Bronchial epithelial cell (primary cell): ENCODE data around the gene SRSF2. TPM values are rescaled to one million over a fixed set of nuclear protein-coding genes. Genes with fewer than 3 reads are reported as not detected.
"Not testable (repeated sequence)": the region's sequence is repeated elsewhere in the genome, so short reads cannot be mapped to it uniquely, and the experiment has no call there.

Experiments
- DNase-seq: peaks from one replicate; pipeline ENCODE4 v3.0.0-alpha.2; 2010; ENCODE audit warnings: low read depth
- FAIRE-seq: peaks from 2 replicates; lab custom pipeline; 2011; peaks lifted over from hg19 to GRCh38; lab: Jason Lieb, UNC
- H3K27me3 ChIP-seq: 2 replicates; pipeline ENCODE4 v1.5.1; 2011; ENCODE audit warnings: low read length; ENCODE audit not compliant: control insufficient read depth, insufficient read depth
- H3K36me3 ChIP-seq: 2 replicates; pipeline ENCODE4 v1.5.1; 2011; ENCODE audit warnings: low read length; ENCODE audit not compliant: control insufficient read depth, insufficient read depth
- H3K4me3 ChIP-seq: 2 replicates; pipeline ENCODE4 v1.5.1; 2011; ENCODE audit warnings: mild to moderate bottlenecking, low read depth, low read length, control low read depth
- total RNA-seq: library from RNA; depleted of rRNA; stranded (reverse); fragments of >200 nt; gene quantifications from 2 replicates; pipeline ENCODE4 v1.2.1, GENCODE V29; 2014
- TF ChIP-seq, protein P1 (sequence below): IDR thresholded peaks from 2 replicates; pipeline ENCODE4 v1.5.1; 2011; ENCODE audit warnings: mild to moderate bottlenecking, moderate library complexity, low read length, control low read depth, inconsistent platforms; ENCODE audit not compliant: insufficient read depth, severe bottlenecking

Gene SRSF2
- total RNA-seq, 1 donor from 2014 or later, result 57.9 TPM

DNA sequence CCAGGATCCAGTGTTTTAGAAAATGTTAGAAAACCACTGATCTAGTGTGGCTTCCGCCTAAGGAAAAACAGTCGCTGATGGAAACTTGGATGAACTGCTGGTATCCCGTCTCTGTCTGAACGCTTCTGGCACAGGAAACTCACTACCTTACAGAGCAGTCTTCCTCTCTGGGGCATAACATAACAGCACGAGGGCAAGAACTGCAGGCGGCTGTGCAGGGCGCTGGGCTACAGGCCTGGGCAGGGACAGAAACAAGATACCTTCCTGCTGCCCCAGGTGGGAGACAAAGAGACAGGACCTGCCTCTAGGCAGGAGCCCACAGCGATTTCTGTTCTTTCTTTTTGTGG is 36.9 kb downstream of the SRSF2 start:
- FAIRE-seq (peak; percentile 36), DNase-seq (peak; percentile 72)
- Histone ChIP-seq H3K36me3 (no peaks in the 10 kb centered on the region), H3K4me3 (no peak overlapping the region), H3K27me3 (no peaks in the 10 kb centered on the region)
- TF ChIP-seq, protein P1, sequence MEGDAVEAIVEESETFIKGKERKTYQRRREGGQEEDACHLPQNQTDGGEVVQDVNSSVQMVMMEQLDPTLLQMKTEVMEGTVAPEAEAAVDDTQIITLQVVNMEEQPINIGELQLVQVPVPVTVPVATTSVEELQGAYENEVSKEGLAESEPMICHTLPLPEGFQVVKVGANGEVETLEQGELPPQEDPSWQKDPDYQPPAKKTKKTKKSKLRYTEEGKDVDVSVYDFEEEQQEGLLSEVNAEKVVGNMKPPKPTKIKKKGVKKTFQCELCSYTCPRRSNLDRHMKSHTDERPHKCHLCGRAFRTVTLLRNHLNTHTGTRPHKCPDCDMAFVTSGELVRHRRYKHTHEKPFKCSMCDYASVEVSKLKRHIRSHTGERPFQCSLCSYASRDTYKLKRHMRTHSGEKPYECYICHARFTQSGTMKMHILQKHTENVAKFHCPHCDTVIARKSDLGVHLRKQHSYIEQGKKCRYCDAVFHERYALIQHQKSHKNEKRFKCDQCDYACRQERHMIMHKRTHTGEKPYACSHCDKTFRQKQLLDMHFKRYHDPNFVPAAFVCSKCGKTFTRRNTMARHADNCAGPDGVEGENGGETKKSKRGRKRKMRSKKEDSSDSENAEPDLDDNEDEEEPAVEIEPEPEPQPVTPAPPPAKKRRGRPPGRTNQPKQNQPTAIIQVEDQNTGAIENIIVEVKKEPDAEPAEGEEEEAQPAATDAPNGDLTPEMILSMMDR, result no peak

- H3K4me3 ChIP-seq, FAIRE-seq, DNase-seq, H3K36me3 ChIP-seq, H3K27me3 ChIP-seq: not testable (repeated sequence)
These were observed 38.6 kb downstream of the SRSF2 start for GRCh38 chr17:76698466-76698977.

DNA sequence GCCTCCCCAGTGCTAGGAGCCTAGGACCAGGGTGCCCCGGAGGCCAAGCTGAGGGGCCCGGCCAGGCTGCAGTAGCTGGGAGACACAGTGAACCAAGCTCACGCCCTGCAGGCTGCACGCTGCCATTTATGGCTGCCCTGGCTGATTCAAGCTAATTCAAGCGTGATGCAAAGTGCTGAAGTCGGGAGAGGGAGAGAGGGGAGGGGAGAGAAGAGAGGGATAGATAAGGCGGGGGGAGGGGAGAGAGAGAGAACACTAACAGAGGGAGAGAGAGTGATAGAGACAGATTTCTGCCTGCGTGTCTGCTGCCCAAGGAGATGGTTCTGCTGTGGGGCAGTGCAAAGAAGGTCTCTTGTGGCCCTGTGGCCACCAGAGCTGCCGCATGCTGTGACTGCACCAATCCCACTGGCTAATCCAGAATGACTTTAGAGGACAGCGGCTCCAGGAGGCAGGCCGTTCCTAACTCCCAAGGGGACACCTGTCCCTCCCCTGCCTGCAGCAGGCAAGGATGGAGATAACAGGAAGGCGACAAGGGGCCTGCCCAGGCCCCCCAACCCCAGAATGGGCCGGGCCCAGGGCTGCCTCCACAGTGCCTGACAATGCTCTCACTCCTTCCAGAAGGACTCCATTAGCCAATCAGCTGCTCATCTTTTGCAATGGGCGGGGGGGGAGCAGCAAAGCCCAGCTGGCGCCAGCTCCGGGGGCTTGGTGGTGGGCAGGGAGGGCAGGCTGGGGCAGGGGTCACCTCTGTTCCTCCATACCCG is 39.2 kb downstream of the SRSF2 start:
- DNase-seq, result no peak
- no peaks in the 10 kb centered on the region for H3K36me3 ChIP-seq
- no peak overlapping the region for H3K4me3 ChIP-seq
- H3K27me3 ChIP-seq, result no peaks in the 10 kb centered on the region
- TF ChIP-seq, protein P1, result no peak
- FAIRE-seq, result no peak

- FAIRE-seq (peak; percentile 36), DNase-seq (no peak)
- H3K4me3 ChIP-seq, result no peak overlapping the region
- TF ChIP-seq, protein P1, result no peak
- no peaks in the 10 kb centered on the region for H3K36me3 ChIP-seq
- H3K27me3 ChIP-seq, result no peaks in the 10 kb centered on the region
These were observed 40.1 kb downstream of the SRSF2 start for GRCh38 chr17:76696763-76697701.

- Histone ChIP-seq H3K4me3 (no peak overlapping the region), H3K36me3 (peaks cover 3% of the 10 kb centered on the region), H3K27me3 (no peaks in the 10 kb centered on the region)
- DNase-seq (no peak), FAIRE-seq (no peak)
- TF ChIP-seq, protein P1, result no peak
These were observed 41.9 kb downstream of the SRSF2 start for GRCh38 chr17:76695059-76695831.
